ENCODE results near the gene SMAP2. TPM values are rescaled to one million over a fixed set of nuclear protein-coding genes. Genes with fewer than 3 reads are reported as not detected.
"Not testable (repeated sequence)": the region's sequence is repeated elsewhere in the genome, so short reads cannot be mapped to it uniquely, and the experiment has no call there.

SMAP2 gene
- polyA plus RNA-seq (ENCODE audit: insufficient read length in 3 of 3) = 10 to 100 TPM; 20.3 to 25.2 (median 25.2) TPM
- long read RNA-seq, donor 1, partial matches to known transcripts = 0 of 1 reads
- long read RNA-seq, donor 1, other reads (novel, unspliced or antisense) = 0 of 1 reads
- long read RNA-seq, donor 2, partial matches to known transcripts = 0 of 2 reads
- long read RNA-seq, donor 2, other reads (novel, unspliced or antisense) = 0 of 2 reads
- long read RNA-seq, donor 3, partial matches to known transcripts = 0 of 4 reads
- long read RNA-seq, donor 3, other reads (novel, unspliced or antisense) = 0 of 4 reads
- long read RNA-seq, donor 4, partial matches to known transcripts = 0 of 3 reads
- long read RNA-seq, donor 4, other reads (novel, unspliced or antisense) = 0 of 3 reads
- long read RNA-seq, donor 5 = 0 reads
- long read RNA-seq, donor 6 = 0 reads
- long read RNA-seq, donor 7, partial matches to known transcripts = 0 of 2 reads
- long read RNA-seq, donor 7, other reads (novel, unspliced or antisense) = 0 of 2 reads
- long read RNA-seq, donor 8, partial matches to known transcripts = 6 of 8 reads
- long read RNA-seq, donor 8, other reads (novel, unspliced or antisense) = 0 of 8 reads
- long read RNA-seq, donor 9, partial matches to known transcripts = 0 of 3 reads
- long read RNA-seq, donor 9, other reads (novel, unspliced or antisense) = 0 of 3 reads
- long read RNA-seq, donor 10, partial matches to known transcripts = 7 of 8 reads
- long read RNA-seq, donor 10, other reads (novel, unspliced or antisense) = 0 of 8 reads
- long read RNA-seq, donor 11, partial matches to known transcripts = 0 of 2 reads
- long read RNA-seq, donor 11, other reads (novel, unspliced or antisense) = 0 of 2 reads
- long read RNA-seq, donor 12 = 0 reads
- long read RNA-seq, donor 13, partial matches to known transcripts = 8 of 10 reads
- long read RNA-seq, donor 13, other reads (novel, unspliced or antisense) = 0 of 10 reads
- long read RNA-seq, donor 14, partial matches to known transcripts = 0 of 2 reads
- long read RNA-seq, donor 14, other reads (novel, unspliced or antisense) = 0 of 2 reads
- long read RNA-seq, donor 15, partial matches to known transcripts = 0 of 2 reads
- long read RNA-seq, donor 15, other reads (novel, unspliced or antisense) = 0 of 2 reads
- long read RNA-seq, donor 16, transcript SMAP2-202 (10 exons, 2,939 nt) = major isoform, 6 of 17 reads
- long read RNA-seq, donor 16, partial matches to known transcripts = 11 of 17 reads
- long read RNA-seq, donor 16, other reads (novel, unspliced or antisense) = 0 of 17 reads

- peak; percentile 81 to 96 (median 91) for DNase-seq (ENCODE audit: extremely low read depth in 1 of 11, low read depth in 9 of 11, low spot score in 4 of 11)
Observed at GRCh38 chr1:40373323-40374283, at the start of gene SMAP2. TSS of gene SMAP2 (plus strand) at chr1:40373727. CDS start at chr1:40374121, 394 bp downstream.

GRCh38 chr1:40331403-40331802, 42.1 kb upstream of the SMAP2 start:
- DNase-seq (ENCODE audit: extremely low read depth in 1 of 11, low read depth in 9 of 11, low spot score in 4 of 11) = not testable (repeated sequence)

GRCh38 chr1:40332695-40333094, 40.8 kb upstream of the SMAP2 start:
- no peak for DNase-seq (ENCODE audit: extremely low read depth in 1 of 11, low read depth in 9 of 11, low spot score in 4 of 11)

GRCh38 chr1:40337443-40337842, 36.1 kb upstream of the SMAP2 start:
- DNase-seq (ENCODE audit: extremely low read depth in 1 of 11, low read depth in 9 of 11, low spot score in 4 of 11) = no peak

- DNase-seq (ENCODE audit: extremely low read depth in 1 of 11, low read depth in 9 of 11, low spot score in 4 of 11) = peak; percentile 54 to 82 (median 71)
Observed at GRCh38 chr1:40338745-40339419, 34.6 kb upstream of the SMAP2 start.

- no peak for DNase-seq (ENCODE audit: extremely low read depth in 1 of 11, low read depth in 9 of 11, low spot score in 4 of 11)
Observed at GRCh38 chr1:40339420-40340323, 33.9 kb upstream of the SMAP2 start.

GRCh38 chr1:40341491-40342380, 31.8 kb upstream of the SMAP2 start:
- DNase-seq (ENCODE audit: extremely low read depth in 1 of 11, low read depth in 9 of 11, low spot score in 4 of 11) = no peak

- DNase-seq (ENCODE audit: extremely low read depth in 1 of 11, low read depth in 9 of 11, low spot score in 4 of 11) = not testable (repeated sequence)
Observed at GRCh38 chr1:40342381-40342717, 31.2 kb upstream of the SMAP2 start.

GRCh38 chr1:40344597-40344996, 28.9 kb upstream of the SMAP2 start:
- DNase-seq (ENCODE audit: extremely low read depth in 1 of 11, low read depth in 9 of 11, low spot score in 4 of 11) = no peak

- DNase-seq (ENCODE audit: extremely low read depth in 1 of 11, low read depth in 9 of 11, low spot score in 4 of 11) = no peak
Observed at GRCh38 chr1:40350391-40350790, 23.1 kb upstream of the SMAP2 start.

GRCh38 chr1:40351124-40351523, 22.4 kb upstream of the SMAP2 start:
- DNase-seq (ENCODE audit: extremely low read depth in 1 of 11, low read depth in 9 of 11, low spot score in 4 of 11) = no peak

GRCh38 chr1:40352126-40352525, 21.4 kb upstream of the SMAP2 start:
- no peak for DNase-seq (ENCODE audit: extremely low read depth in 1 of 11, low read depth in 9 of 11, low spot score in 4 of 11)

- no peak for DNase-seq (ENCODE audit: extremely low read depth in 1 of 11, low read depth in 9 of 11, low spot score in 4 of 11)
Observed at GRCh38 chr1:40353082-40353481, 20.4 kb upstream of the SMAP2 start.

GRCh38 chr1:40357625-40358024, 15.9 kb upstream of the SMAP2 start:
- no peak for DNase-seq (ENCODE audit: extremely low read depth in 1 of 11, low read depth in 9 of 11, low spot score in 4 of 11)

- no peak for DNase-seq (ENCODE audit: extremely low read depth in 1 of 11, low read depth in 9 of 11, low spot score in 4 of 11)
Observed at GRCh38 chr1:40360631-40361030, 12.9 kb upstream of the SMAP2 start.

GRCh38 chr1:40361201-40361600, 12.3 kb upstream of the SMAP2 start:
- DNase-seq (ENCODE audit: extremely low read depth in 1 of 11, low read depth in 9 of 11, low spot score in 4 of 11) = no peak
